Muscle of leg (tissue), 11 donors: ENCODE measurements around the gene ENC1. TPM values are rescaled to one million over a fixed set of nuclear protein-coding genes. Genes with fewer than 3 reads are reported as not detected.

Experiments
- DNase-seq: peaks from one replicate; pipeline ENCODE4 v3.0.0; 2013
- H3K27ac ChIP-seq: one replicate; pipeline ENCODE4 v1.5.1; 2013; ENCODE audit warnings: mild to moderate bottlenecking, low read length, control low read depth
- H3K27me3 ChIP-seq: one replicate; pipeline ENCODE4 v1.6.1; 2013; ENCODE audit warnings: low read length; ENCODE audit not compliant: control insufficient read depth, insufficient read depth
- H3K36me3 ChIP-seq: one replicate; pipeline ENCODE4 v1.6.1; 2013; ENCODE audit warnings: low read length; ENCODE audit not compliant: control insufficient read depth, insufficient read depth
- H3K4me1 ChIP-seq: one replicate; pipeline ENCODE4 v1.6.1; 2013; ENCODE audit warnings: low read length; ENCODE audit not compliant: control insufficient read depth, insufficient read depth
- H3K4me3 ChIP-seq: one replicate; pipeline ENCODE4 v1.5.1; 2013; ENCODE audit warnings: low read length, control low read depth
- H3K9me3 ChIP-seq: replicated peaks from 2 replicates; pipeline ENCODE4 v1.6.1; 2013; ENCODE audit warnings: low read depth, low read length; ENCODE audit not compliant: control insufficient read depth
- WGBS: methylation state at CpG from one replicate; pipeline ENCODE4 v1.1.5; 2013; ENCODE audit warnings: missing lambda C conversion rate; ENCODE audit not compliant: insufficient coverage; 5-methylcytosine and 5-hydroxymethylcytosine counted together
- polyA plus RNA-seq, 8 donors: library from polyadenylated mRNA; unstranded; fragments of 120-200 nt; gene quantifications; one replicate each; pipeline versions ENCODE4 v1.2.1 to v1.2.3, GENCODE V29; 2013; ENCODE audit warnings: inconsistent platforms in 1 of 8, low replicate concordance in 1 of 8; ENCODE audit not compliant: insufficient read length in 8 of 8, insufficient read depth in 1 of 8
- total RNA-seq: library from RNA; stranded (reverse); fragments of 120-200 nt; gene quantifications from one replicate; pipeline ENCODE4 v1.2.4, GENCODE V29; 2013

ENC1 gene
- total and polyA plus RNA-seq, 9 donors: 18.4 to 35.4 (median 28.4) TPM

DNA sequence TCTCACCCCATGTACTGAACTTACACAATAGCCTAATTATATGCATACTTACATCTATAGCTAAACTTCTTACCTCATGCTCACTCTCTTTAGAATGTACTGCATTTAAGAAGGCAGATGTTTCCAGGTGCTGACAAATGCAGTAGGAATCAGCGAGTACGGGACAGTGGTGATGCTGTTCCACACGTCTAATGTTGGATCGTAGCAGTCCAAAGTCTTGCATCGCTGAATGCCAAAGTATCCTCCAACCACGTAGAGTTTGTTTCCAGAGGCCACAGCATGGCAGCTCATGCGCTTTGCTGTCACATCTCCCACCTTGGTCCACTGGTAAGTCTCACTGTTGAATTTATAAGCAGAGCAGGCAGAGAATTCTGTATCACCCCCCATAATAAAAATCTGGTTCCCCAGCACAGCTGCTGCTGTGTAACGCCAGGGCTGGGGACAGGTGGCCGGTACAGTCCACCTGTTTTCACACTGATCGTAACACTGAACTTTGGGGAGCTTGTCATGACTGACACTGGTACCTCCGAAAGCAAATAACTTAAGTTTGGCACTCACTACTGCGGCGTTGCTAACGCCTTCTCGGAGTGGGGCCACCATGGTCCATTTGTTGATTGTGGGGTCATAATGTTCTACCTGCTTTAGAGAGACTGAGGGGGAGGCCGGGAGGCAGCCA lies 5.8 kb downstream of the ENC1 start:
- no peak for DNase-seq
- H3K4me3 ChIP-seq: no peak overlapping the region
- H3K36me3 ChIP-seq: peaks cover 47% of the 10 kb centered on the region
- no peak overlapping the region for H3K27ac ChIP-seq
- no peaks in the 10 kb centered on the region for H3K27me3 ChIP-seq
- peaks cover 44% of the 10 kb centered on the region for H3K4me1 ChIP-seq
- 88% methylated on average over 14 of the region's 16 CpGs for WGBS
- H3K9me3 ChIP-seq: no peaks in the 10 kb centered on the region

DNA sequence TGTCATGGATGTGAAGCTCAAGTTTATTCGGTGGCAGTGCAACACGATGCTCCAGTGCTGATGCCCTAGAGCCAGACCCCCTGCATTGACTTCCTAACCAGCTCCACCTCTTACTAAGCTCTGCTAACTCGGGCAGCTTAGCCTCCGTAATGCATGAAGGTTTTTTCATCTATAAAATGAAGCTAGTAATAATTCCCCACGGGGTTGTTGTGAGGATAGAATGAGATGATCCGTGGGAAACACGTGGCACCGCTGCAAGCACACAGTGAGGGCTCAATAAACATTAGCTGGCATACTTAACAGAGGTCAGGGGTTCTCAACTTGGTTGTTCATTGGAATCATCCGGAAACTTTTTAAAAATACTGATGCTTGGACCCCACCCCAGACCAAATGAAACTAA lies 6.8 kb downstream of the ENC1 start:
- H3K4me1 ChIP-seq: peaks cover 54% of the 10 kb centered on the region
- H3K4me3 ChIP-seq: no peak overlapping the region
- no peak overlapping the region for H3K27ac ChIP-seq
- WGBS: 65% methylated on average over 4 of the region's 9 CpGs
- H3K27me3 ChIP-seq: no peaks in the 10 kb centered on the region
- no peaks in the 10 kb centered on the region for H3K9me3 ChIP-seq
- peaks cover 50% of the 10 kb centered on the region for H3K36me3 ChIP-seq
- DNase-seq: no peak

DNA sequence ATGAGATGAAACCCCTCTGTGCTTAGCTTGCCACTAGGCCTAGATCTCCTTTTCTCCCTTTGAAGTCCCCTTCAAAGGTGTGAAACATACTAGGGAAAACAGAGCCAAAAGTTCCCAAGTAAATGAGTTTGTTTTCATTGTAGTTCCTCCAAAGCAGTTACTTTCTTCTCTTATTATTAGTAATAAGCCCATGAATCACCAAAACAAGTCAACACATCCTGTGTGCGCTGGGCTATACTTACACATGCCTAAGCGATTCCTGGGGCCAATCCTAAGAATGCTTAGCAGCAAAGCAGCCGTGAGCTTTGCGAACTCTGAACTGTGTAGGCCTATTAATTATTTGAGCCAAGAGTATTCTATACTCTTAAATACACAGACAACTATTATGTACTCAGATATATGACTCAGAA lies 7.6 kb downstream of the ENC1 start:
- Histone ChIP-seq H3K4me3 (no peak overlapping the region), H3K27ac (peak overlapping the region; percentile 16), H3K4me1 (peaks cover 57% of the 10 kb centered on the region), H3K27me3 (no peaks in the 10 kb centered on the region), H3K36me3 (peaks cover 54% of the 10 kb centered on the region), H3K9me3 (no peaks in the 10 kb centered on the region)
- WGBS: 73% methylated on average over 2 of the region's 4 CpGs
- no peak for DNase-seq

DNA sequence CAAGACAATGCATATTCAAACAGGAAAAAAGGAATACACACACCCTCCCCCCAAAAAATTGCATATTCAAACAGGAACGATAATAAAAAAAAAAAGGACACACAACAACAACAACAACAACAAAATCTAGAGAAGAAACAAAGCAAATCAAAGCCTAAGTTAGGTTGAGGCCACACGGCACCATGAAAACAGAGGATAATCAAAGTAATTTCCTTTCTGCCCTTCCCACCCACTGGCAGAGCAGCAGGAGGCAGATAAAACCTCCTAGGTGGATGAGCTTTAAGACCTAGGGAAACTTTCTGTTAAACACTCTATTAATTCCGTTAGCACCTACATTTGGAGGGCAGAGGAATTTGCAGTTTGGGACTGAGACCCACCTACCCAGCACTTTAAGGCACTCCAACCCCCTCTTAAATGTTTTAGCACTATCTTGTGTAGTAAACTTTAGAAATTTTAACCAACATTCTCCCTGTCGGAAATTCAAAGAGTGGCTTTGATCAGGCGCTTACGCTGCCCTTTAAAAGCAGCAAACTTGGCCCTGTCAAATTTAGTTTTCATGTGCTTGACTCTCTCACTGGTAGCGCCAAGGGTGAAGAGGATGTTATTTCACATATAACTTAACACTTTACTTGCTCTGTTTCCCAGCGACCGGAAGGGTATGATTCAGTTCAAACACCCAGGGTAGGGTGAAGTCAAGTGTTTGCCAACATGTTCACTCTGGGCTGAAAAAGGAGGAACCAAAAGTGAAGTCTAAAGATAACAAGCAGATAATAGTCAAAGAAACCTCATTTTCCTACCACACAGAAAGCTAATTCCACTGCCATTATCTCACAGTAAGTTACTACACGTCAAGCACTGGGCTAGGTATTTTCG lies 9.2 kb downstream of the ENC1 start:
- Histone ChIP-seq H3K9me3 (no peaks in the 10 kb centered on the region), H3K27me3 (no peaks in the 10 kb centered on the region), H3K4me3 (no peak overlapping the region), H3K36me3 (peaks cover 59% of the 10 kb centered on the region), H3K27ac (peak overlapping the region; percentile 45), H3K4me1 (peaks cover 63% of the 10 kb centered on the region)
- 35% methylated on average over 3 of the region's 11 CpGs for WGBS
- DNase-seq: peak; percentile 32

DNA sequence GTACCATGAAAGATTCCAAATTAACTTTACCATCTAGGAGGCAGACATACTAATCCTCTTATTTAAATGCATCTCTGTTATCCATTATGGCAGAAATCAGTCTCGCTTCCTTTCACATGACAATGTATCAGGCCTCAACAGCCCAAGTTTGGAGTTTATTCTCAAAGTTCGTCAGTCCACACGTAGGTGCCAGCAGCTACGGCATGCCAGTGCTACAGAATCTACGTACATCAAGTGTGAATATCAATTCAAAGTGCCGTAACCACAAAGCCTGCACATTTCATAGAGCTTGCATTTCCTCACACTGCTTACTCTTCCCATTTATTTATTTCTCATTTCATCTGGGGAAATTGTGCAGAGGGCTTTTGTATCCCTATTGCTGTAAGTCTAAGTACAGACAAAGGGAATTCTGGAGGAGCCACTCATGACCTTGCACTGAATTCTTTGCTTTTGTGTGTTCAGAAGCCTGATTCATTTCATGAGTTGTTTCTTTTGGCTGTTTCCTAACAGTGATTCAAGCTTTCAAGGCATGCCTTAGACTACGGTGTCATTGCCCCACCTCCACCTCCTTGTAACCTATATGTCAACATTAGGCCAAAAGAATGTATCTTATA lies 10.0 kb downstream of the ENC1 start:
- H3K9me3 ChIP-seq: no peaks in the 10 kb centered on the region

DNA sequence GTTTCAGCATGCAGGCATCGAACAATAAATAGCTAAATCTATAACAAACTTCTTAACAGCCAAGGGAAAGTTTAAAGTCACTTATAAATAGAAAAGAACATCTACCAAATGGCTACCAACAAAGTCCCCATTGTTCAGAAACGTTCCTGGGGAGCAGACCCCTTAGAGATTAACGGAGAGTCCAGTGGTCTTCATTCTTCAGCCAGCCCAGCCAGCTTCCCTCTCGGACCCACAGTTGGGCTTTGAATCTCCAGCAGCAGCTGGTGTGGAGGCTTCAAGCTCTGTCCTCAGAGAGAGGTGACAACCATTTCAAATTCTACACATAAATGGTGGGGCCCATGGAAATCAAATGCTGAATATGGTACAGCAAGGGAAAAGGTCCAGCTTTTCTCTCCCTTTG lies 11.2 kb downstream of the ENC1 start:
- WGBS: 53% methylated on average over 3 of the region's 4 CpGs
- peaks cover 40% of the 10 kb centered on the region for H3K36me3 ChIP-seq

More for the DNA sequence above, 10.0 kb downstream of the ENC1 start:
- 89% methylated on average over 4 of the region's 7 CpGs for WGBS
- Histone ChIP-seq H3K4me1 (peaks cover 62% of the 10 kb centered on the region), H3K27ac (peak overlapping the region; percentile 45), H3K4me3 (no peak overlapping the region), H3K36me3 (peaks cover 52% of the 10 kb centered on the region), H3K27me3 (no peaks in the 10 kb centered on the region)
- peak; percentile 44 for DNase-seq

DNA sequence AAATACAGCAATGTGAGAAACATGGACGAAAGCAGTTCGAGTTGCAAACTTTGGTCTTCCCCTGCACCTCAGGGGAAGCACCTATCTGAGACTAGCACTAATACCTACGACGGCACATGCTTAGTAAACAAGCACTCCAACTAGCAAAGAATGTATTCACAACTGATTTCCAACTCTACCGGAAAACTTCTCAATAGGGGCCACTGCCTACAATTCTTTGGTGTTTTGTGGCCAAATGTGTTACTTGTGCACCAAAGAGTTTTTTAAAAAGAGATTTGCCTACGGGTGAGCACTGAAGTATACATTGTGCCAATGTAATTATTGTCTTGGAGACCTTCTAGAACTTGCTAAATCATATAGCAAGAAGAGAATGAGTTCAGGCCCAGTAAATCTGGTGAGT lies 12.2 kb downstream of the ENC1 start:
- 90% methylated on average over 4 of the region's 6 CpGs for WGBS
- H3K27ac ChIP-seq: no peak overlapping the region
- H3K4me3 ChIP-seq: no peak overlapping the region
- DNase-seq: no peak
- H3K9me3 ChIP-seq: no peaks in the 10 kb centered on the region
- no peaks in the 10 kb centered on the region for H3K27me3 ChIP-seq
- H3K4me1 ChIP-seq: peaks cover 53% of the 10 kb centered on the region
- H3K36me3 ChIP-seq: peaks cover 35% of the 10 kb centered on the region

More for the DNA sequence above, 11.2 kb downstream of the ENC1 start:
- DNase-seq: peak; percentile 77
- Histone ChIP-seq H3K27me3 (no peaks in the 10 kb centered on the region), H3K4me3 (no peak overlapping the region), H3K9me3 (no peaks in the 10 kb centered on the region), H3K4me1 (peaks cover 56% of the 10 kb centered on the region), H3K27ac (peak overlapping the region; percentile 45)

DNA sequence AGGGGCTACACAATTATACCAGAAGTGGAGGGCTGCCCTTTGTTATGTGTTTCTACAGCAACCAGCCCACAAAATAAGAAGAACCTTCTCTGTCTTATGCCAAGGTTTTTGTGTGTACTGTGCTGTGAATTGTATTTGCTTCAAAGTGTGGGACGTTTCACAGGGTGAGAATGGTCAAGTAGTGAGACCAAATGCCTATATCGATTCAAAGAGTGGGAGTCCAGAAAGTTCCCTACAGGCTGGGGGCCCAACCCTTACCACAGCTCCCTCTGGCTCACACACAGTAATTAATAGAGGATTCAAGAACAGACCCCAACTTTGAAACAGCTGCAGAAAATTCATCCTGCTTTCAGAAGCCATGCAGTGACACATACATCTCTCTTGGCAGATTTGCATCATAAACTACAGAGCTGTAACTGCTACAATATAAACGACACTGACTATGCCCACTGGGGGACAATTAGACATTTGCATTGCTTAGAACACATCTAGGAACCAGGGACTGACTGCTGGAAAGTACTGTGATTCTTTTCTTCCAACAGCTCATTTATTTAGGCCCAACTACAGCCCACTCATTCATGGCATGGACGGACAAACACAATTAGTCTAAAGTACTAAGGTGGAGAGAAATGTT lies 12.8 kb downstream of the ENC1 start:
- DNase-seq: peak; percentile 41
- H3K9me3 ChIP-seq: no peaks in the 10 kb centered on the region
- WGBS: 0% methylated on average over 1 of the region's 4 CpGs
- H3K4me3 ChIP-seq: no peak overlapping the region
- peaks cover 51% of the 10 kb centered on the region for H3K4me1 ChIP-seq
- H3K36me3 ChIP-seq: peaks cover 30% of the 10 kb centered on the region
- peak overlapping the region; percentile 47 for H3K27ac ChIP-seq
- H3K27me3 ChIP-seq: no peaks in the 10 kb centered on the region

DNA sequence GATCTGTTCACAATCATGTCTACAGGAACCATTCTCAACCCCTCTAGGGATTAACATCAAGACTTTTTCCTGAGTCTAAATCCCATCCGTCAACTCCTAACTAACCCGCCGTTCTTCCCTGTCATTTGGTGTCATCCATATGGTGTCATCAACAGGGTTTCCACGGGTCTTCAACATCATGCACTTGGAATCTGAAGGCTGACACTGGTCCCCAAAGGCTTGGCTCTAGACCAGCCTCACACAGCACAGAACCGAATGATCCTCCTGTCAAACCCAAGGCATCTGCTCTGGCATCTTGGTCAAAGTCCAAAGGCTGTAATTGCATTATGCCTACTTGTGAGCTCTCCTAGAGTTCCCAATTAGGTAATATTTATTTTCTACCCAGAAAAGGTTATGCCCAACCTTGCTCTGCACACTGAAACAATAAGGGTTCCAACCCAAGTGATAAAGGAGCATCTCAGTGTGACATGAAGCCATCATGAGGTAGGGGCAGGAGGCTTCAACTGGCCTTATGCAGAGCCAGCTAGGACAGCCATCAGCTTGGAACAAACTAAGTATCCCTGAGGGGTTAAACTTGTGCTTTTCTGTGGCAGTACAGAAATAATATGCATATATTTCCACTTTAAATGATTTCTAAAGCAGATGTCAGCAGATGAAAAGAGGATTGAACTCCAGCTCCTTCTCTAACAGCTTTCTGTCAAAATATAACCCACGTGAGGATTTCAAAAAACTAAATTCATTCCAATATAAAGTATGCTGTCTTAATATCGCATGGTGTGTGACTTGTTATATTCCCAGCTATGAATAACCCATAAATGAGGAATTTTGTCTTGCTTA lies 13.9 kb downstream of the ENC1 start:
- Histone ChIP-seq H3K9me3 (no peaks in the 10 kb centered on the region), H3K27ac (peak overlapping the region; percentile 23), H3K27me3 (no peaks in the 10 kb centered on the region), H3K36me3 (peaks cover 22% of the 10 kb centered on the region), H3K4me3 (no peak overlapping the region), H3K4me1 (peaks cover 45% of the 10 kb centered on the region)
- 61% methylated on average over 4 of the region's 7 CpGs for WGBS
- DNase-seq: peak; percentile 47
